SU-DHL-6 (cell line): ENCODE measurements around the gene USP43.

Experiments used
- EZH2phosphoT487 ChIP-seq: fragments of 200-600 bp; sonication (generic), shearing (Covaris generic); conservative IDR thresholded peaks from 2 replicates; pipeline ENCODE4 v1.6.1; 2018; ENCODE audit warnings: mild to moderate bottlenecking, antibody characterized with exemption, low read length, moderate library complexity, mixed read lengths
- TF ChIP-seq, protein P1 (sequence below): fragments of 200-600 bp; sonication (generic); IDR thresholded peaks from one replicate; pipeline ENCODE4 v1.5.1; 2017; ENCODE audit warnings: antibody characterized with exemption, mild to moderate bottlenecking, low read length, moderate library complexity; ENCODE audit not compliant: insufficient read depth, poor library complexity, severe bottlenecking

DNA sequence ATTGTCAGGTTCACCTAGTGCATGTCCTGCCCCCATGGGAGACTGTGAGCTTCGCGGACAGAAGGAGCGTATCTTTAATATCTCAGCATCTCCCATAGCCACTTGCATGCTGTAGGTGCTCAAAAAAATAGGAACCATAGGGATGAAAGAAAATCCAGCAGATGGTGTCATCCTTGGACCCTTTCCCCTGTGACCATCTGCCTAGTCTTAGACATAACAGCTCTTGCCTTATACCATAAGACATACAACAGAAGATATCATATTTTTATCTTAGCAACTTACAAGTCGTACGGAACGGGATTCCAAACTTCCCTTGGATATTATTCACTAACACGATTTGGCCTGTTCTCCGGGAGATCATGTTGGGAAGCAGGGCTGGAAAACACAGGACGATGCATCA is 131.6 kb downstream of the USP43 start:
- TF ChIP-seq, protein P1, sequence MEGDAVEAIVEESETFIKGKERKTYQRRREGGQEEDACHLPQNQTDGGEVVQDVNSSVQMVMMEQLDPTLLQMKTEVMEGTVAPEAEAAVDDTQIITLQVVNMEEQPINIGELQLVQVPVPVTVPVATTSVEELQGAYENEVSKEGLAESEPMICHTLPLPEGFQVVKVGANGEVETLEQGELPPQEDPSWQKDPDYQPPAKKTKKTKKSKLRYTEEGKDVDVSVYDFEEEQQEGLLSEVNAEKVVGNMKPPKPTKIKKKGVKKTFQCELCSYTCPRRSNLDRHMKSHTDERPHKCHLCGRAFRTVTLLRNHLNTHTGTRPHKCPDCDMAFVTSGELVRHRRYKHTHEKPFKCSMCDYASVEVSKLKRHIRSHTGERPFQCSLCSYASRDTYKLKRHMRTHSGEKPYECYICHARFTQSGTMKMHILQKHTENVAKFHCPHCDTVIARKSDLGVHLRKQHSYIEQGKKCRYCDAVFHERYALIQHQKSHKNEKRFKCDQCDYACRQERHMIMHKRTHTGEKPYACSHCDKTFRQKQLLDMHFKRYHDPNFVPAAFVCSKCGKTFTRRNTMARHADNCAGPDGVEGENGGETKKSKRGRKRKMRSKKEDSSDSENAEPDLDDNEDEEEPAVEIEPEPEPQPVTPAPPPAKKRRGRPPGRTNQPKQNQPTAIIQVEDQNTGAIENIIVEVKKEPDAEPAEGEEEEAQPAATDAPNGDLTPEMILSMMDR, result no peak
- no peak for TF ChIP-seq EZH2phosphoT487
